H1 (cell line): ENCODE results near the gene THOC6.

Experiments used
- GABPA ChIP-seq: IDR thresholded peaks from 2 replicates; pipeline ENCODE4 v1.6.1; 2011; ENCODE audit warnings: mild to moderate bottlenecking, low read length, moderate library complexity, borderline replicate concordance; ENCODE audit not compliant: insufficient read depth
- TF ChIP-seq, protein P1 (sequence below), 3 experiments: IDR thresholded peaks; 1 replicate in 2 of 3; 2 replicates in 1 of 3; pipeline versions ENCODE4 v1.5.1 to v1.6.1; 2011; ENCODE audit warnings: low read length in 3 of 3, mild to moderate bottlenecking in 3 of 3, inconsistent platforms in 2 of 3, low read depth in 1 of 3, moderate library complexity in 1 of 3; ENCODE audit not compliant: insufficient read depth in 1 of 3; ENCODE audit errors: control extremely low read depth in 1 of 3
- TF ChIP-seq, protein P2 (sequence below): IDR thresholded peaks from 2 replicates; pipeline ENCODE4 v1.6.1; 2011; ENCODE audit warnings: low read length, improper control_type of control experiment
- TF ChIP-seq, protein P3 (sequence below): IDR thresholded peaks from 2 replicates; pipeline ENCODE4 v1.6.1; 2012; ENCODE audit warnings: low read length, inconsistent platforms

DNA sequence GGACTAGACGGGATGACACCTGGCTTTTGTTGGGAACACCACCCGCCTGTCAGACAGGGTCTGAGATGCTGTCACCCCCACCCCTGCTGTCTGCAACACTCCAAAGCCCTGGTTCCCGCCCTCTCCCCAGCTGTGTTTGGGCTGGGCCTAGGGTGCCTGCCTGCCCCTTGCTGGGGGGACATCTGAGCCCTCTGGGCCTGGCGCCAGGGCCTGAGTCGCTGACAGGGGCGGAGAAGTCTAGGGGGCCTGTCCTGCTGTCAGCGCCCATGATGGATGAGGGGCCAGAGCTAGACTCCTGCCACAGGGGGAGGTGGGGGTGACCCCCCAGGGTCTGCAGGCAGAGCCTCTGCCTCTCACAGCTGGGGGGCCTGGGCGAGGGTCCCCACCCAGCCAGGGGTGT, 36.0 kb upstream of the THOC6 start:
- TF ChIP-seq, protein P1, sequence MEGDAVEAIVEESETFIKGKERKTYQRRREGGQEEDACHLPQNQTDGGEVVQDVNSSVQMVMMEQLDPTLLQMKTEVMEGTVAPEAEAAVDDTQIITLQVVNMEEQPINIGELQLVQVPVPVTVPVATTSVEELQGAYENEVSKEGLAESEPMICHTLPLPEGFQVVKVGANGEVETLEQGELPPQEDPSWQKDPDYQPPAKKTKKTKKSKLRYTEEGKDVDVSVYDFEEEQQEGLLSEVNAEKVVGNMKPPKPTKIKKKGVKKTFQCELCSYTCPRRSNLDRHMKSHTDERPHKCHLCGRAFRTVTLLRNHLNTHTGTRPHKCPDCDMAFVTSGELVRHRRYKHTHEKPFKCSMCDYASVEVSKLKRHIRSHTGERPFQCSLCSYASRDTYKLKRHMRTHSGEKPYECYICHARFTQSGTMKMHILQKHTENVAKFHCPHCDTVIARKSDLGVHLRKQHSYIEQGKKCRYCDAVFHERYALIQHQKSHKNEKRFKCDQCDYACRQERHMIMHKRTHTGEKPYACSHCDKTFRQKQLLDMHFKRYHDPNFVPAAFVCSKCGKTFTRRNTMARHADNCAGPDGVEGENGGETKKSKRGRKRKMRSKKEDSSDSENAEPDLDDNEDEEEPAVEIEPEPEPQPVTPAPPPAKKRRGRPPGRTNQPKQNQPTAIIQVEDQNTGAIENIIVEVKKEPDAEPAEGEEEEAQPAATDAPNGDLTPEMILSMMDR (IDR thresholded peaks at IDR 0.05; ENCODE audit: control extremely low read depth in 1 of 3, insufficient read depth in 1 of 3, low read depth in 1 of 3, low read length in 3 of 3), result no peak
- TF ChIP-seq, protein P2, sequence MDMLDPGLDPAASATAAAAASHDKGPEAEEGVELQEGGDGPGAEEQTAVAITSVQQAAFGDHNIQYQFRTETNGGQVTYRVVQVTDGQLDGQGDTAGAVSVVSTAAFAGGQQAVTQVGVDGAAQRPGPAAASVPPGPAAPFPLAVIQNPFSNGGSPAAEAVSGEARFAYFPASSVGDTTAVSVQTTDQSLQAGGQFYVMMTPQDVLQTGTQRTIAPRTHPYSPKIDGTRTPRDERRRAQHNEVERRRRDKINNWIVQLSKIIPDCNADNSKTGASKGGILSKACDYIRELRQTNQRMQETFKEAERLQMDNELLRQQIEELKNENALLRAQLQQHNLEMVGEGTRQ, result no peak
- TF ChIP-seq, protein P3, sequence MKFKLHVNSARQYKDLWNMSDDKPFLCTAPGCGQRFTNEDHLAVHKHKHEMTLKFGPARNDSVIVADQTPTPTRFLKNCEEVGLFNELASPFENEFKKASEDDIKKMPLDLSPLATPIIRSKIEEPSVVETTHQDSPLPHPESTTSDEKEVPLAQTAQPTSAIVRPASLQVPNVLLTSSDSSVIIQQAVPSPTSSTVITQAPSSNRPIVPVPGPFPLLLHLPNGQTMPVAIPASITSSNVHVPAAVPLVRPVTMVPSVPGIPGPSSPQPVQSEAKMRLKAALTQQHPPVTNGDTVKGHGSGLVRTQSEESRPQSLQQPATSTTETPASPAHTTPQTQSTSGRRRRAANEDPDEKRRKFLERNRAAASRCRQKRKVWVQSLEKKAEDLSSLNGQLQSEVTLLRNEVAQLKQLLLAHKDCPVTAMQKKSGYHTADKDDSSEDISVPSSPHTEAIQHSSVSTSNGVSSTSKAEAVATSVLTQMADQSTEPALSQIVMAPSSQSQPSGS, result no peak
- no peak for TF ChIP-seq GABPA
